CD4-positive, alpha-beta T cell treated with Interleukin-6 for 4 hours (primary cell): ENCODE results near the gene SGTB.
"Not testable (repeated sequence)": the region's sequence is repeated elsewhere in the genome, so short reads cannot be mapped to it uniquely, and the experiment has no call there.

Experiments used
- DNase-seq: peaks from one replicate; pipeline ENCODE4 v3.0.0-alpha.2; 2020; ENCODE audit warnings: mixed read lengths

SGTB gene

GRCh38 chr5:65721720-65722574, at the start of gene SGTB, which contains the start of gene NLN:
SGTB (minus strand) TSS chr5:65722109; CDS start chr5:65720807, 1,302 bp downstream.
NLN (plus strand) TSS chr5:65722205; CDS start chr5:65722374, 169 bp downstream.
- DNase-seq, result peak; percentile 86

- no peak for DNase-seq
These were observed 49.4 kb upstream of the SGTB start for GRCh38 chr5:65771266-65771665.

DNA sequence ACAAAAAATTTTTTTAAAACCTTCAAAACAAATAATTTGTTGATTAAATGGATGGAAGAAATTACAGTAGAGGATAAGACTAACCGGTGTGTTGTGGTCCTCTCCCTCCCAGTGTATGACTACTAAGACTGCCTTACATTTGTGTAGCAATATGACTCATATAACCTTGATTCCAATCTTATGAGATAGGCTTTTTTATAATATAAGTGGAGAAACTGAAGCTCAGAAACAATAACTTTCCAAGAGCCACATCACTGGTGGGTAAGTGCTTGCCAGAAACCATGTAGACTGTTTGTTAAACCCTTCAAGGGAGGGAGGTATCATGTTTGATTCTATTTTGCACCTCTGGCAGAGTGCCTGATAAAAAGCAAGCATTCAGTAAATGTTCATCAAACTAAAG, 47.6 kb upstream of the SGTB start:
- DNase-seq, result no peak

DNA sequence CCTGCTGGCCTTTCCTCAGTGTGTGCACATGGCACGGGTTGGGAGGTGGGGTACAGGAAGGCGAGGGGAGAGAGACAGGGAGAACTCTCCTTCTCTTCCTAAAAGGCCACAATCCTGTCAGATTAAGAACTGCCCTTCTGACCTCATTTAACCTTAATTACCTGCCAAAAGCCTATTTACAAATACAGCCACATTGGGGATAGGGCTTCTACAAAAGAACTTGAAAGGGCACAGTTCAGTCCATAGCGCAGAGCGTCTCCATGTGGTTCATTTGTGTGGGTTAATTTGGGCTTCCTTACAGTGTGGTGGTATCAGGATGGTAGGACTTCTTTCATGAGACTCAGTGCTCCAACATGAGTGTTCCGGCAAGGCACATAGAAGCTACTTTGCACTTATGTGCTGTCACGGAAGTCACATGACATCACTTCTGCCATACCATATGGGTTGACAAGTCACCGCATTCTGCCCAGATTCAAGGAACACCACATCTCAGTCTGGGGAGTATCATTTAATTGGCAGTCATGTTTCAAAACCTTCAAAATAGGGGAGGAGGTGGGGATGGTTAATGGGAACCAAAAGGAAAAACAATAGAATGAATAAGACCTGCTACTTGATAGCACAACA, 46.9 kb upstream of the SGTB start:
- no peak for DNase-seq

- DNase-seq, result no peak
These were observed 45.7 kb upstream of the SGTB start for GRCh38 chr5:65767565-65767964.

- DNase-seq, result no peak
These were observed 44.9 kb upstream of the SGTB start for GRCh38 chr5:65766781-65767180.

GRCh38 chr5:65766175-65766574, 44.3 kb upstream of the SGTB start:
- no peak for DNase-seq

DNA sequence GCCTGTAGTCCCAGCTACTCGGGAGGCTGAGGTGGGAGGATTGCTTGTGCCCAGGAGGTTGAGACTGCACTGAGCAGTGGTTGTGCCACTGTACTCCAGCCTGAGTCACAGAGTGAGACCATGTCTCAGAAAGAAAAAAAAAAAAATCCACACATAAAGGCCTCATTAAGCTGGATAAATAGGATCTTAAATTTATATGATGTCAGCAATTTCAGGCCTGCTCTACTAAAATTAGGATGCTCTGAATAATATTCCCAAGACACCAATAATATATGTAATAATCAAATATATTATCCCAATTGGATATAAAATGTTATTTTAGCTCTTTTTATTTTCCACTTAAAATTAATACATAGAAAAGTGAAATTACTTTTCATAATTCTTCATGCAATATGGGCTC, 43.7 kb upstream of the SGTB start:
- no peak for DNase-seq

GRCh38 chr5:65762234-65762633, 40.3 kb upstream of the SGTB start:
- no peak for DNase-seq

DNA sequence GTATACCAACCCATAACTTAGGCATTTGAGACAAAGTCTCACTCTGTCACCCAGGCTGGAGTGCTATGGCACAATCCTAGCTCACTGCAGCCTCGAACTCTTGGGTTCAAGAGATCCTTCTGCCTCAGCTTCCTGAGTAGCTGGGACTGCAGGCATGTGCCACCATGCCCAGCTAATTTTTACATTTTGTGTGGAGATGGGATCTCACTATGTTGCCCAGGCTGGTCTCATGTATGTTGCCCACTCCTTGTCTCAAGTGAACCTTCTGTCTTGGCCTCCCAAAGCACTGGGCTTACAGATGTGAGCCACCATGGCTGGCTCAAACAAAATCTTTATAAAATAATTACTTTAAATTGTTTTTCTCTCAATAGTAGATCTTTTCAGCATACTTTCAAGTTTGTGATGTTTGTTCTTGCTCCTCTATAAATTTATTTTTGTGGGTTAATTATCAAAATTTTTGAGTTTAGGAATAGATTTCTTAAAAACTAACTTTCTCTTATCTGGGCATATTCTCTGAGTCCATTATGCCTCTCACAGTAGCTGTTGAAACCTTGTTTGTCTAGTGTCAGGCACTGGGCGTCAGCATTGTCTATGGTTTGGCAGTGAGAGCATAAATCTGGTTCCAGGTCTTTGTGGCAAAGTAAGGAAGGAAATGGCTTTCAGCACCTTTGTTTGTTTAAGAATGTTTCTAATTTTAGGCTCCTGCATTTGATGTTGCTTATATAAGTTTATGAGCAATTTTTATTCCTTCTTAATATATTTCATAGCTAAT, 38.8 kb upstream of the SGTB start:
- peak; percentile 72 for DNase-seq

GRCh38 chr5:65758546-65759144, 36.7 kb upstream of the SGTB start:
- DNase-seq, result no peak

- DNase-seq, result no peak
These were observed 31.3 kb upstream of the SGTB start for GRCh38 chr5:65753189-65753588.

DNA sequence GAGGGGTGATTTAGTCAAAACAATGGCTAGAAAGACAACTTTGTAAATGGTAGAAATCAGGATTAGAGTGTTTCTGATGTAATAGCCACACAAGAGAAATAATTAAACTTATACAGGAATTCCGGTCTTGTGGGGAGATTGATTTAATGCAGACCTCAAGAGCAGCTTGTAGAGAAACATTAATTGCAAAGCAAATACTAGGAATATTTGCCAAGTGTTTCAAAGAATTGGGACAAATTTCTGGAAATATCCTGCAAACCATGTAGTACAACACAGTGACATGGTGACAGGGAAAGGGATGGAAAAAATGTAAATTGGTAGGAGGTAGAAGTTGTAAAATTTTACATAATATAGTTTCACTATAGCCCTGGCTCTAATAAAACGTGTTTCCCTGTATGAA, 29.0 kb upstream of the SGTB start:
- no peak for DNase-seq

GRCh38 chr5:65749956-65750355, 28.0 kb upstream of the SGTB start:
- DNase-seq, result no peak

- DNase-seq, result no peak
These were observed 27.4 kb upstream of the SGTB start for GRCh38 chr5:65749221-65749844.

DNA sequence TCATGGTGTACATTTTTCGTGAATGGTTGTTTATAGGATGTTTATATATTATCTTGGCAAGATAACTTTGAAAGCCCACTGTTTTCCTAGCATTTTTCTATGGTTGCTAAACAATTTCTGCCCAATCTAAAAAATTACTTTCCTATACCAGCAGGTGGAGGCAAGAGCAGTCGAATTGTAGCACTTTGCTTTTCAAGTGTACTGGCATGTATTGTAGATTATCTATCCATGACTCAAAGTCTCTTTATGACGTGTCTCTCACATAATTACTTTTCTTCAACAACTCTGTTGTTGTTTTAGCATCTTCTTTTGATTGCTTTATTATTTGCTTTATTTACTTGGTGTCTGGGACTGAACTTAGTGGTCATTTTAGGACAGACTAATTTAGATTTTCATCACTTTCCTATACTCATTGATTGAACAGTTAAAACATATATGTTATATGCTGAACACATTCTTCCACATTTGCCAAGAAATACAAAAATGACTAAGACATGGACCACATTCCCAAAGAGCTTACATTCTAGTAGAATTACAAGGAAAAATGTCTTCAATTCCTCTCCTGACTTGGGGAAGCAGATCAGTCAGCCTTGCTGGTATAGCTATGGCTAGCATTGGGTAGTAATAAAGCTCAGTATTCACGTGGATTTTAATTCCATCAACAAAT, 20.8 kb upstream of the SGTB start:
- DNase-seq, result peak; percentile 24

- DNase-seq, result no peak
These were observed 17.3 kb upstream of the SGTB start for GRCh38 chr5:65739162-65739561.

DNA sequence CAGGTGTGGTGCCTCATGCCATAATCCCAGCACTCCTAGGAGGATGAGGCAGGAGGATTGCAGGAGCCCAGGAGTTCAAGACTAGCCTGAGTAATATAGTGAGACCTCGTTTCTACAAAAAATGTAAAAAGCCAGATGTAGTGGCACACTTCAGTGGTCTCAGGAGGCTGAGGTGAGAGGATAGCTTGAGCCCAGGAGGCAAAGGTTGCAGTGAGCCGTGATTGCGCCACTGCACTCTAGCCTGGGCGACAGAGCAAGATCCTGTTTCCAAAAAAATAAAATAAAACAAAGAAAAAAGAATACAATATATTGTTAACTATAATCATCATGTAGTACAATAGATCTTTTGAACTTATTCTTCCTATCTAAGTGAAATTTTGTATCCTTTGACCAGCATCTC, 16.4 kb upstream of the SGTB start:
- DNase-seq, result no peak

DNA sequence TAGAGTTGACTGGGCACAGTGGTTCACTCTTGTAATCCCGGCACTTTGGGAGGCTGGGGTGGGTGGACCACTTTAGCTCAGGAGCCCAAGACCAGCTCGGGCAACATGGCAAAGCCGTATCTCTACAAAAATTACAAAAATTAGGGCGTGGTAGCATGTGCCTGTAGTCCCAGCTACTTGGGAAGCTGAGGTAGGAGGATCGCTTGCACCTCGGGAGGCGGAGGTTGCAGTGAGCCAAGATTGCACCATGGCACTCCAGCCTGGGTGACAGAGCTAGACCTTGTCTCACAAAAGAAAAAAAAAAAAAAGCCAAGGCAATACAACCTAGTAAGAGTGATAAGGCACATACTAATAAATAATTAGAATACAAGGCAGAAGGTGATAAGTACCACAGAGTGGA, 15.9 kb upstream of the SGTB start:
- DNase-seq, result no peak

DNA sequence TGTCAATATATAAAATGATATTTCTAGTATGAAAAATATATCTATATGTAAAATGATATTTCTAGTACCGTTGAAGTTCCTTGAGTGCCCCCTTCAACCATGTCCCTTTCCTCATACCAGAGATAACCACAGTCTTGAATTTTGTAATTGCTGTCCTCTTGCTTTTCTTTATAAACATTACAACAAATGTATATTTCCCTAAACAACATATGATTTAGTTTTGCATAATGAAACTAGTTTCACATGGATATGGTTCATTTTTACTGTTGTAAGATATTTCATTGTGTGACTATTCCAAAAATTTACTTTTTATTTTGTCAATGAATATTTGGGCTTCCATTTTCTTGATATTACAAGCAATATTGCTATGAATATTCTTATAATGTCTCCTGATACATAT, 14.1 kb upstream of the SGTB start:
- DNase-seq, result no peak

- no peak for DNase-seq
These were observed 13.0 kb upstream of the SGTB start for GRCh38 chr5:65734921-65735320.

DNA sequence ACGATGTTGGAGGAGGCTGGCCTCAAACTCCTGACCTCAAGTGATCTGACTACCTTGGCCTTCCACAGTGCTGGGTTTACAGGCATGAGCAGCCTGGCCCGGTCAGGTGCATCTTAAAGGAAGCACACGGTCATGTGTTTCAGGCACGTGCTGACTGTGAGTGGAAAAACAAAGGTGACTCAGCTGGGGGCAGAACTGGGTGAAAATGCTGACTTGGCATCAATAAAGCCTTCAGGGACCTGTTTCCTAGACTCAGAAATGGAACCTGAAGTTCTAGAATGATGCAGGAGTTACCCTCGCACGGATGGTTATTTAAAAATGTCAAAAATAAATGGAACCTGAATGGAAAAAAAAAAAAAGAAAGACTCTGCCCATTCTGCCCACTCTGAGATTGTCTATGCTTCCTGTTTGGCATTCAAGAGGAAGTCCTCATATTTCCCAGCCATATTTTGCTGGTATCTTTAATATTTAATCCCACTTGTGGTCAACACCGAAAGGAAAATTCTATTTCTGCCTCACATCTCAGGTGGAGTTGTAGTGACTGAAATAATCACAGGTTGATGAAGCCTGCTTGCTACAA, 12.4 kb upstream of the SGTB start:
- DNase-seq, result not testable (repeated sequence)
